Activated CD8-positive, alpha-beta T cell treated with anti-CD3 and anti-CD28 coated beads, Interleukin-2, amount 10 ng/mL, durations not matched to agents 7 days and 5 days (primary cell): ENCODE measurements around the gene RNU1-3. TPM values are rescaled to one million over a fixed set of nuclear protein-coding genes. Genes with fewer than 3 reads are reported as not detected.
A peak's percentile ranks its signal among the peaks of the same experiment; 100 is the strongest.
"Not testable (repeated sequence)": the region's sequence is repeated elsewhere in the genome, so short reads cannot be mapped to it uniquely, and the experiment has no call there.

Experiments
- ATAC-seq: fragments of 150-1000 bp; cut with Tn5 transposase; one replicate; pipeline ENCODE4 v1.10.0; 2021; ENCODE audit warnings: moderate library complexity
- CTCF ChIA-PET: fragments of 350-600 bp; sonication (Branson Sonifier 250); formaldehyde crosslinking; loops from one replicate; lab custom pipeline; 2021; ENCODE audit warnings: antibody characterized with exemption; lab: Charles Lee
- POLR2A ChIA-PET: fragments of 350-600 bp; sonication (Branson Sonifier 250); formaldehyde crosslinking; loops from one replicate; lab custom pipeline; 2021; ENCODE audit warnings: antibody characterized with exemption; lab: Charles Lee
- DNase-seq: peaks from one replicate; pipeline ENCODE4 v3.0.0-alpha.2; 2020
- H3K27ac Mint-ChIP-seq: one replicate; pipeline ENCODE4 v1.8.0; 2021; ENCODE audit warnings: mild to moderate bottlenecking, mixed read lengths
- H3K27me3 Mint-ChIP-seq: one replicate; pipeline ENCODE4 v1.8.0; 2021; ENCODE audit warnings: low read depth, mixed read lengths
- H3K36me3 Mint-ChIP-seq: one replicate; pipeline ENCODE4 v1.8.0; 2021; ENCODE audit warnings: low read depth, mixed read lengths
- H3K4me1 Mint-ChIP-seq: one replicate; pipeline ENCODE4 v1.8.0; 2021; ENCODE audit warnings: low read depth, mixed read lengths
- H3K4me3 Mint-ChIP-seq: one replicate; pipeline ENCODE4 v1.8.0; 2021; ENCODE audit warnings: mild to moderate bottlenecking, mixed read lengths
- H3K9me3 Mint-ChIP-seq: one replicate; pipeline ENCODE4 v1.8.0; 2022; ENCODE audit warnings: mixed read lengths; ENCODE audit not compliant: insufficient read depth
- total RNA-seq, 2 experiments: library from RNA; stranded (reverse); gene quantifications; one replicate each; pipeline ENCODE4 v1.2.3, GENCODE V29; 2021

Gene RNU1-3
- 1,000 to 10,000 TPM; 1,730 to 2,232 TPM for total RNA-seq

DNA sequence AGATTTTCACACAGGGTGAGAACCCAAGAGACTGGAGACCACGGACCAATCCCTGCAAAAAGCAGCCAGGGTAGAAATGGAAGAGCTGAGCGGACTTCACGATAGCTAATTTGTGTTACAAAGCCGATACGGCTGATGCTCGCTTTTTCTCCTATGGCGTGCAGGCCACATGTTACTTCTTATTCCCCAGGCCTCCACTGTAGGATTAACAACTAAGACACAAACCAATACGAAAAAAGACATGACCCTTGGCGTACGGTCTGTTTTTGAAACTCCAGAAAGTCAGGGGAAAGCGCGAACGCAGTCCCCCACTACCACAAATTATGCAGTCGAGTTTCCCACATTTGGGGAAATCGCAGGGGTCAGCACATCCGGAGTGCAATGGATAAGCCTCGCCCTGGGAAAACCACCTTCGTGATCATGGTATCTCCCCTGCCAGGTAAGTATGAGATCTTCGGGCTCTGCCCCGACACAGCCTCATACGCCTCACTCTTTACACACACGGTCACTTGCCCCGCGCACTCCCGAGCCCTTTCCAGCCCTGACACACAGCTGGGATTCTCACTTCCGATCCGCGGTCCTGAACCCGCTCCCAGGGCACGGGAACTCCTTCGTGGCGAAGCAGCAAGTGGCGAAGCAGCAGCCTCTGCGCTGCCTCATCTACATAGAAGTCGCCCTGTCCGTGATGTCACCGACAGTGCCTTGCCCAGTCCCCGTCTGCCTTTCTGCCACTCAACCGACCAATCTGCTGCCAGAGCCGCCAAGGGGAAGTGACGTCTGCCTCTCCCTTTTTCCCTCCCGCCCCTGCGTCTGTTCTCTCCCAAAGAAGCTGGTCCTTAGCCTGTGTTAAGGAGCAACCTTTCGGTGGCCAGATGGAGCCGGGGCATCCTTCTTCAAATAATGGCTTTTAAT is at the start of gene RNU1-3:
TSS of gene RNU1-3 (minus strand) at position 447 of the 912 bp plus-strand sequence.
- POLR2A ChIA-PET, H3K9me3 Mint-ChIP-seq, H3K27me3 Mint-ChIP-seq, H3K36me3 Mint-ChIP-seq, DNase-seq, CTCF ChIA-PET, H3K27ac Mint-ChIP-seq, H3K4me1 Mint-ChIP-seq, H3K4me3 Mint-ChIP-seq: not testable (repeated sequence)
- ATAC-seq, result peak; percentile 99

DNA sequence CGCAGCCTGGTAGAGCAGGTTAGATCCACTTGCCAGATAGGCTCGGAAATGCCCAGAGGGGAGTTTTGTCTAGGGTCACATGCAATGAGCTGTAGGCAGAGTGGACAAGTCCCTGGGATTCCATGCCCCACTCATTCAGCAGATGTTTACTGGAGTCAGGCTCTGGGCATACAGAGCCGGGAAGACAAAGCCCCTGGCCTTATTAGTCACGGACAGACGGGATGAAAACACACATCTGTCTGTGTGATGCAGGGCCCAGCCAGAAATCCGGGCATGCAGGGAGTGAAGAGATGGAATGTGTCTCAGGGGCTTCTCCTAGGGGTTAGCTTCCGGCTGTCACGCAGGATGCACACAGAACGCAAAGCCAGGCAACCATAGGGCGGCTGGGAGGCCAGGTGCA is 46.7 kb upstream of the RNU1-3 start:
- DNase-seq, H3K27me3 Mint-ChIP-seq, H3K4me3 Mint-ChIP-seq, H3K4me1 Mint-ChIP-seq, ATAC-seq, CTCF ChIA-PET, H3K9me3 Mint-ChIP-seq, H3K27ac Mint-ChIP-seq, H3K36me3 Mint-ChIP-seq: not testable (repeated sequence)
- POLR2A ChIA-PET, result interaction anchor here (1.1 kb wide), 1 partner anchor 35 kb away, joined by 3 read pairs; no protein-coding TSS in a partner anchor

DNA sequence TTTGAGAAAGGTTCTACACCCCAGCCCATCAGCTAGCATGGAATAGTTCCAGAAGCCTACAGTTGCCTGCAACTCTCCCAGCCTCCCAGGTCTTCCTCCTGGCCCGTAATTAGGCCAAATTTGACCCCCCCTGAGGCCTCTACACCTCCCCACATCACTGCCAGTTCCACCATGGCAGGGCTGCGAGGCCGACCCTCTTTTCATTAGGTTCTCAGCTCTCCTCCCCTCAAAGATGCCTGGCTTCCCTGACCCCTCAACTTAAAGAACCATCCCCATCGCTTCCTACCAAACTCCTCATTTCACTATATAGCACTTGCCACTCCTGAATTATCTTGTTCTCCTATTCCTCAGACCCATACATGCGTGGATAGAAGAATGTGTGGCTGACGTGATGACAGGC is 46.2 kb upstream of the RNU1-3 start:
- H3K27me3 Mint-ChIP-seq, DNase-seq, CTCF ChIA-PET, POLR2A ChIA-PET, H3K36me3 Mint-ChIP-seq, H3K4me1 Mint-ChIP-seq, H3K4me3 Mint-ChIP-seq, H3K27ac Mint-ChIP-seq, ATAC-seq, H3K9me3 Mint-ChIP-seq: not testable (repeated sequence)

DNA sequence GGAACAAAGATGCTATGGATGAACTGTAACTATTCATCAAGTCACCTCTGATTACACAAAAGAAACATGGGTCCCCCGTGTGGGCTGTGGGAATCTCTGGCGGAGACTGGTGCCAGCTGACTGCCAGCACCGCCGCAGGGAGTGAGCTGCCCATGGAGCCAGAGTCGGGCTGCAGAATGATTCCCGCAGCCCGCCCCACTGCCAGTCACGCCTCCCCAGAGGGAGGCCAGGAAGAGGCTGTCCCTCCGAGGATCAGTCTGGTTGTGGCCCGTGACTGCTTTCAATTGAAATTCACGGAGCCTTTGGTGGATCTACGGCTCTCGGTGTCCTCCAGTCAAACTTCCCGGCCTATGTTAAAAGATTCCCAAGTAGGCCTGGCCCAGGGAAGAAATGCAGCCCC is 45.8 kb upstream of the RNU1-3 start:
- H3K27ac Mint-ChIP-seq, CTCF ChIA-PET, ATAC-seq, DNase-seq, POLR2A ChIA-PET, H3K9me3 Mint-ChIP-seq, H3K27me3 Mint-ChIP-seq, H3K36me3 Mint-ChIP-seq, H3K4me3 Mint-ChIP-seq, H3K4me1 Mint-ChIP-seq: not testable (repeated sequence)

DNA sequence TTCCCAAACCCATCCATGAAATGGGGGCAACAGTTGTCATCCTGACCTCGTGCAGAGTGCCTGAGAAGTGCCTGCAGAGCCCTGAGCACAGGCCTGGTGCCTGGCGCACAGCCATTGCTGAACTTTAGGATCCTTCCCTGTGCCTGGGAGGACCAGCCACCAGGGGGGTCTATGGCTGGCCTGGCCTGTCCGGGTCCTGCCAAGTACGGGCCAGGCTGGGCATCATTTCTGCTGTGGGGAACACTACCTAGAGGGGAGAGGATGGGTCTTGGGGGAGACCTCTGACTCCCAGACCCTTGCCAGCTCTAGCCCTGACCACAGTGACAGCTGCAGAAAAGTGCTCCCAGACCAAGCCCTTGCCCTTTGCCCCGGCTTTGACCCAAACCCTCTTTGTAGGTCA is 45.4 kb upstream of the RNU1-3 start:
- ATAC-seq, H3K27me3 Mint-ChIP-seq, H3K36me3 Mint-ChIP-seq, CTCF ChIA-PET, H3K4me1 Mint-ChIP-seq, H3K27ac Mint-ChIP-seq, DNase-seq, H3K9me3 Mint-ChIP-seq, H3K4me3 Mint-ChIP-seq, POLR2A ChIA-PET: not testable (repeated sequence)

DNA sequence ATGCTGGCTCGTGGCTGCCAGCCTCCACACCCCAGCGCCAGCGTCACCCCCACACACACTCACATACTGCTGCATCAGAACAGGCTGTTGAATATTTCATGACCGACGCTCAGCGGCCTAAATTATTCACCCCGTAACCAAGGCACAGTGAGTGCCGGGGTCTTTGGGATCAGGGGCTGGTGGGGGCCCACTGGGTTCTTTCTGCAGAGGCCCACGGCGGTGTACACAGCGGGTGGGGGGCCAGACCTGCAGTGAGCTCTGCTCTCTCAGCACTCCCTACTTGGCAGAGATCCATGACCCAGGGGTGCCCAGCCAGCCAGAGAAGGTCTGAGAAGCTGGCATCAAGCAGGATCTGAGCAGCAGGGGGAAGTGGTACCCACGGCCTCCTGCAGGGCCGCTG is 43.9 kb upstream of the RNU1-3 start:
- H3K9me3 Mint-ChIP-seq, H3K4me1 Mint-ChIP-seq, H3K27ac Mint-ChIP-seq, H3K36me3 Mint-ChIP-seq, H3K27me3 Mint-ChIP-seq, POLR2A ChIA-PET, CTCF ChIA-PET, ATAC-seq, DNase-seq, H3K4me3 Mint-ChIP-seq: not testable (repeated sequence)

DNA sequence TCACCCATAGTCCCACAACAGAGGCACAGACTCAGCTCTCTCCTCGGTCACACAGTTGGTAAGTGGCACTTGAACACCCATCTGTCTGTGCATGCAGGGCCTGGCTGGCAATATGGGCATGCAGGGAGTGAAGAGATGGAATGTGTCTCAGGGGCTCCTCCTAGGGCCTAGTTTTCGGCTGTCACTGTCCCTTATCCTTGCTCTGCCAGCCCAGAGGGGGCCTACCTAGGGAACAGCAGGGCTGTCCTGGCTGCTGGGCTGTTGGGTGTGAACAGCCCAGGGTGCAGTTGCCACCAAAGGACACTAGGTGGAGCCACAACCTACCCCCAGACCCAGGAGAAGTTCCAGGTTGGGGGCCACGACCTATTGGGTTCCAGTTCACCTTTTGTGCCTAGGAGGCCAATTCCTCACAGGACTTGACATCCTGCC is 42.9 kb upstream of the RNU1-3 start:
- DNase-seq, H3K4me3 Mint-ChIP-seq, H3K4me1 Mint-ChIP-seq, POLR2A ChIA-PET, H3K27me3 Mint-ChIP-seq, CTCF ChIA-PET, H3K9me3 Mint-ChIP-seq, H3K27ac Mint-ChIP-seq, H3K36me3 Mint-ChIP-seq: not testable (repeated sequence)
- peak; percentile 63 for ATAC-seq

DNA sequence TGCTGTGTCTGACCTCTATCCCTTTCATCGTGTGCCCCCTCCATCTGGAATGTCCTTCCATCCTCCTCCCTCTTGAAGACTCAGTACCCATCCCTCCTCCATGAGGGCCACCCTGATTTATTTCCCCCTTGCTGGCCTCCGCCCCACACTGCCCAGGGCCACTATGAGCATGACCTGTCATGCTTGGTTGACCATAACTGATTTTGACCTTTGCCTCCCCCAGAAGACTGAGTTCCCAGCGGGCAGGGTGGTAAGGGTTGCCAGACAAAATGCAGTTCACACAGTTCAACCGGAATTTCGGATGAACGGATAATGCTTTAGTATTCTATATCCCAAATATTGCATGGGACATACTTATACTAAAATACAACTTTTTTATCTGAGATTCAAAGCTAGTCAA is 42.0 kb upstream of the RNU1-3 start:
- H3K36me3 Mint-ChIP-seq, CTCF ChIA-PET, H3K4me3 Mint-ChIP-seq, H3K4me1 Mint-ChIP-seq, ATAC-seq, H3K27me3 Mint-ChIP-seq, POLR2A ChIA-PET, DNase-seq, H3K27ac Mint-ChIP-seq, H3K9me3 Mint-ChIP-seq: not testable (repeated sequence)

DNA sequence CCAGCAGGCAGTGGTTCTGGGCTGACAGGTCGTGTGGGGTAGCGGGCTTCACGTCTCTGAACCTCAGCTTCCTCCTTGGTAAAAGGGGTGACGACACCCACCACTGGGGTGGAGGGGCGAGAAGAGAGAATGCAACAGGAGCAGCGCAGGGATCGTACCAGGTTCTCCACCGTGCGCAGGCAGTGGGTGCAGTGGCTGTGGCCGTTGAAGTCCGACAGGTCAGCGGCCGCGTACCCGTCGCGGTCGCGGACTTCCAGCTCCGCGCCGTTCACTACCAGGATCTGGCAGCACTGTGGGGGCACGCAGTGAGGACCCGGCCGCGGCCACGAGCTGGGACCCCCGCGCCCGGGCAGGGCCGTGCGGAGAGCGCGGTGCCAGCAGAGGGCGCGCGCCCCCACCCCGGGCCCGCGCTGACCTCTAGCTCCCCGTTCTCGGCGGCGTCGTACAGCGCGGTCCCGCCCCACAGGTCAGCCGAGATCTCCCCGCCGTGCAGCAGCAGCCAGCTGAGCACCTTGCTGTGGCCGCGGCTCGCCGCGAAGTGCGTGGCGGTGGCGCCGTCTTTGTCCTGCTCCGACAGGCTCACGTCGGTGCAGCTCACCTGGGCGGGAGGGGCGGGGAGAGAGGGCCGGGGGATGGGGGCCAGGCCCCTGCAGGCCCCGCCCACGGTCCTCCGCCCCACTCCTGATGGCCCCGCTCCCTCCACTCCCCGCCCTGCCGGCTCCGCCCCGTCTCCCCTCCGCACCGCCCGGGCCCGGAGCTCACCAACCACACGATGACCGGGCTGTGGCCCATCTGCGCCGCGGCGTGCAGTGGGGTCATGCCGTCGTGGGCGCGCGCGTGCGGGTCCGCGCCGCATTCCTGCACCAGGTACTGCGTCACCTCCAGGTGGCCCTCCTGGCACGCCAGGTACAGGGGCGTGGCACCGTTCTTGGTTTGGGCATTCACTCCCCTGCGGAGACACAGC is 40.7 kb upstream of the RNU1-3 start:
- H3K27ac Mint-ChIP-seq, CTCF ChIA-PET, H3K4me1 Mint-ChIP-seq, H3K36me3 Mint-ChIP-seq, H3K9me3 Mint-ChIP-seq, DNase-seq, H3K27me3 Mint-ChIP-seq, H3K4me3 Mint-ChIP-seq: not testable (repeated sequence)
- POLR2A ChIA-PET, result interaction anchor here (0.6 kb wide), 1 partner anchor 14 kb away, joined by 3 read pairs; no protein-coding TSS in a partner anchor
- ATAC-seq, result peak; percentile 41

DNA sequence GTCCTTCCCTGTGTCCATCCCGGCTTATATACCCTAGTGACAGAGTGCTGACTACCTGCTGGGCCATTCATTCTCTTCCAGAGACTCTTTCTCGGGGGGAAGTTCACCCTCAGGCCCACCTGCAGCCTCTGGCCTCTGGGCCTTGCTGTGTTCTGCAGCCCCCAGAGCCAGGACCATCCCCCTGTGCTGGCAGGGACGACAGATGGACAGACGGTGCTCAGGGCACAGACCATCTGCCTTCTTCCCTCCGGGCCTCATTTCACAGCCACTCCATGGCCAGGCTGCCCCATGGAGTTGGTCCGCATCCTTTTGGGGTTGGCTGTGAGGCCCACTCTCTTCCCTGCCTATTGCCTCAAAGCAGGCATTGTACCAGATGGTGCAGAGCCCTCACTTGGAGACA is 39.6 kb upstream of the RNU1-3 start:
- POLR2A ChIA-PET, ATAC-seq, DNase-seq, H3K4me1 Mint-ChIP-seq, H3K36me3 Mint-ChIP-seq, H3K27me3 Mint-ChIP-seq, CTCF ChIA-PET, H3K9me3 Mint-ChIP-seq, H3K27ac Mint-ChIP-seq, H3K4me3 Mint-ChIP-seq: not testable (repeated sequence)

DNA sequence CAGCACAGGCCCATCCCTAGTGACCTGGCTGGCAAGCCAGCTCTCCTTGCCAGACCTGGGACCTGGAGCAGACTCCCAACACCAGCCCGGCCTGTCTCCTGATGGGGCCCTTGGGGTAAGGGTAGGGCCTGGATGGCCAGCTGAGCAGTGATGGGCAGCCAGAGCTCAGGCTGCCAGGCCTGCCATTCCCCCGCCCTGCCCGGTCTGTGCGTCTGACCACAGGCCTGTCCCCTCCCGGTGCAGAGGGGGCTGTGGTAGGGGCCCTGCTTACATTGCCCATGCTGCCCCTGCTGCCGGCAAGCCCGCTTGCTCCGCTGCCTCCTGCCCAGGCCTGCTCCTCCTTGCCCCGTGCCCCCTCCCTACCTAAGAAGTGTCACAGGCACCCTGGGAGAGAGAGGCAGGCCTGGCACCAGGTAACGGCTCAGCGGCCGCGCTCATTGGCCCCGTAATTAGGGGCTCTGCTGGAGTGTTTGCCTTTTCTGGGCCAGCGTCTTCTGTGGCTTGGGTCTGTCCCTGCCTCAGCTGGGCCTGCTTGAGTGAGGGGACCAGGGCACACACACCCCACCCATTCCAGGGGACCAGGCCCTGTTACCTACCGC is 37.9 kb upstream of the RNU1-3 start:
- H3K4me3 Mint-ChIP-seq, H3K27ac Mint-ChIP-seq, POLR2A ChIA-PET, H3K27me3 Mint-ChIP-seq, ATAC-seq, H3K9me3 Mint-ChIP-seq, H3K4me1 Mint-ChIP-seq, H3K36me3 Mint-ChIP-seq, DNase-seq: not testable (repeated sequence)
- CTCF ChIA-PET, result interaction anchor here (1.3 kb wide), 1 partner anchor 12 kb away, joined by 3 read pairs; no protein-coding TSS in a partner anchor
